T-cell (primary cell): ENCODE data around the gene RALGAPA2. TPM values are rescaled to one million over a fixed set of nuclear protein-coding genes. Genes with fewer than 3 reads are reported as not detected.

ENCODE experiments used
- ATAC-seq, 4 experiments: fragments of 200-7000 bp in 3 of 4; fragments of 150-1000 bp in 1 of 4; cut with Tn5 transposase; replicated peaks in 1 of 4; 1 replicate in 3 of 4; 2 replicates in 1 of 4; pipeline ENCODE4 v1.10.0; 2021; ENCODE audit warnings: moderate library complexity in 3 of 4, mild to moderate bottlenecking in 2 of 4, moderate number of reproducible peaks in 1 of 4
- CTCF ChIA-PET, 2 donors: fragments of 300-600 bp; sonication (Branson Sonifier 250); formaldehyde crosslinking; loops; one replicate each; lab custom pipeline; 2022; ENCODE audit warnings: antibody characterized with exemption in 2 of 2; lab: Charles Lee
- POLR2A ChIA-PET, 2 donors: fragments of 300-600 bp; sonication (Branson Sonifier 250); formaldehyde crosslinking; loops; one replicate each; lab custom pipeline; 2022; ENCODE audit warnings: antibody characterized with exemption in 2 of 2; lab: Charles Lee
- DNase-seq, 35 experiments: peaks; one replicate each; pipeline versions ENCODE4 v3.0.0 to v3.0.0-alpha.2; 2013 to 2023
- H3K27ac ChIP-seq: one replicate; pipeline ENCODE4 v1.5.1; 2013; ENCODE audit warnings: low read length
- H3K27me3 ChIP-seq, 2 experiments: replicated peaks in 1 of 2; 1 replicate in 1 of 2; 2 replicates in 1 of 2; pipeline versions ENCODE4 v1.6.1 to v1.7.0; 2013; ENCODE audit warnings: low read length in 1 of 2, mixed read lengths in 1 of 2; ENCODE audit not compliant: control insufficient read depth in 2 of 2, insufficient read depth in 2 of 2; ENCODE audit errors: extremely low read depth in 1 of 2
- H3K36me3 ChIP-seq, 2 donors: 1 replicate in 1 of 2; 2 replicates in 1 of 2; pipeline versions ENCODE4 v1.6.1 to v1.7.0; 2013; ENCODE audit warnings: low read length in 1 of 2; ENCODE audit not compliant: control insufficient read depth in 2 of 2, insufficient read depth in 1 of 2; ENCODE audit errors: extremely low read depth in 1 of 2
- H3K4me1 ChIP-seq, 2 experiments: 1 replicate in 1 of 2; 2 replicates in 1 of 2; pipeline versions ENCODE4 v1.6.1 to v1.7.0; 2013; ENCODE audit warnings: low read length in 2 of 2, mixed read lengths in 1 of 2; ENCODE audit not compliant: insufficient read depth in 2 of 2, control insufficient read depth in 1 of 2; ENCODE audit errors: extremely low read depth in 1 of 2
- H3K4me3 ChIP-seq, 2 donors: 1 replicate in 1 of 2; 2 replicates in 1 of 2; pipeline versions ENCODE4 v1.5.1 to v1.7.0; 2013; ENCODE audit warnings: mild to moderate bottlenecking in 2 of 2, low read length in 1 of 2, moderate library complexity in 1 of 2; ENCODE audit not compliant: control insufficient read depth in 1 of 2; ENCODE audit errors: extremely low read depth in 1 of 2
- H3K9me3 ChIP-seq: 2 replicates; pipeline ENCODE4 v1.7.0; 2013
- H3K27ac Mint-ChIP-seq, 2 donors: one replicate each; pipeline ENCODE4 v1.8.0; 2020 to 2021; ENCODE audit warnings: mild to moderate bottlenecking in 2 of 2, mixed read lengths in 2 of 2
- H3K27me3 Mint-ChIP-seq, 2 donors: one replicate each; pipeline ENCODE4 v1.8.0; 2021 to 2022; ENCODE audit warnings: mixed read lengths in 2 of 2
- H3K36me3 Mint-ChIP-seq: one replicate; pipeline ENCODE4 v1.8.0; 2021; ENCODE audit warnings: mixed read lengths
- H3K4me1 Mint-ChIP-seq, 3 donors: one replicate each; pipeline ENCODE4 v1.8.0; 2020 to 2022; ENCODE audit warnings: mixed read lengths in 3 of 3, mild to moderate bottlenecking in 1 of 3
- H3K4me3 Mint-ChIP-seq, 3 donors: one replicate each; pipeline ENCODE4 v1.8.0; 2020 to 2022; ENCODE audit warnings: mild to moderate bottlenecking in 3 of 3, mixed read lengths in 3 of 3, moderate library complexity in 3 of 3
- H3K9me3 Mint-ChIP-seq, 3 donors: one replicate each; pipeline ENCODE4 v1.8.0; 2020 to 2022; ENCODE audit warnings: mixed read lengths in 3 of 3
- WGBS: methylation state at CpG from one replicate; pipeline ENCODE4 v1.1.5; 2013; ENCODE audit warnings: missing lambda C conversion rate; ENCODE audit not compliant: insufficient coverage; 5-methylcytosine and 5-hydroxymethylcytosine counted together
- total RNA-seq, 35 experiments: library from RNA in 6 of 35; stranded (reverse) in 6 of 35; fragments of 120-200 nt in 1 of 35; gene quantifications; one replicate each; pipeline versions ENCODE4 v1.2.1 to v1.2.4 and lab custom pipeline; 2013 to 2026

Gene RALGAPA2
- total RNA-seq, 5 donors from 2014 or later (not counting 1 experiment from before 2014, with no cell fraction given), result 28.0 to 36.1 (median 31.7) TPM

DNA sequence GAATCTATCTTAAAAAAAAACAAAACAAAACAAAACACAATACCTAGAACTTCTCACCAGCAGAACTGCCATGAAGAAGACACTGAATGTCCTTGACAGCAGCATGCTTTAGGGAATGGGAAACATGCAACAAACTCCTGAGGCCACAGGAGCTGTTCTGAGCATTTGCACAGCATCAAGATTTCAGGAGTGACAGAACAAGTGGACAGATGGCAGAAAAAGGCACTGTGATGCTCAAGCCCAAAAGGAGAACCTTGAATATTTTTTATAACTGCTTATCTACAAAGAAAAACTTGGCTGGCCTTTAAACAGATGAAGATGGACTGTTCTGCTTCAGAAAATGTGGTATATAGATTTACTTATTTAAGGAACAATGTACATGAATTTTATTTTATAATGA lies 158.9 kb downstream of the RALGAPA2 start:
- Mint-ChIP-seq H3K27ac (no peak overlapping the region), H3K9me3 (peaks cover 0 to 12% (median 0%) of the 10 kb centered on the region in 3 donors), H3K4me1 (peaks cover under 1 to 14% (median 13%) of the 10 kb centered on the region in 3 donors), H3K4me3 (no peak overlapping the region), H3K36me3 (peaks cover 46% of the 10 kb centered on the region), H3K27me3 (no peaks in the 10 kb centered on the region)
- no peaks in the 10 kb centered on the region for H3K27me3 ChIP-seq
- no peak overlapping the region for H3K27ac ChIP-seq
- H3K4me3 ChIP-seq, result no peak overlapping the region
- H3K9me3 ChIP-seq, result no peaks in the 10 kb centered on the region
- CTCF ChIA-PET, result interaction anchor here in 1 of 2 donors (0.6 kb wide), 1 partner anchor 41 kb away, joined by 3 read pairs; no protein-coding TSS in a partner anchor
- H3K36me3 ChIP-seq, result peaks cover 7 to 10% of the 10 kb centered on the region in 2 donors
- no peak for ATAC-seq
- H3K4me1 ChIP-seq, result no peaks in the 10 kb centered on the region
- DNase-seq, result no peak
- POLR2A ChIA-PET, result no interaction called here

DNA sequence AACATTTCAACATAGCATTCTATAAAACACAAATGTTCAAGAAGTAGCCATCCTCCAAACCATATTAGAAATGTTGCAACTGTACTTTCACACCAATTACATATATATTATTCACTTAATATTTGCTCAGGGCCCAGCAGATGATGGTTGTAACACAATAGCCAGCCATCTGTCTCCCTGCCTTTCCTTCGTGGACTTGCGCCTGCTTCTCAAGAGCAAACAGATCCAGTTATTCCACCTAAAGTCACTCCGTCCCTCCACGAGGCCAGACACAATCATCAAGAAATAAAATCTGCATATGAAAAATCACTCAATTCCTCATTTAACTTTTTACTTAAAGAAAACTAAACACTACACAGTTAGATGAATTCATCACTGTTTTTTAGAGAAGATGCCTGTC lies 160.4 kb downstream of the RALGAPA2 start:
- DNase-seq (no peak), ATAC-seq (no peak)
- no peak overlapping the region for H3K4me3 Mint-ChIP-seq
- H3K4me1 Mint-ChIP-seq, result peaks cover 15 to 28% (median 26%) of the 10 kb centered on the region in 3 donors
- H3K9me3 ChIP-seq, result no peaks in the 10 kb centered on the region
- POLR2A ChIA-PET, result no interaction called here
- no peak overlapping the region for H3K4me3 ChIP-seq
- H3K36me3 Mint-ChIP-seq, result peaks cover 40% of the 10 kb centered on the region
- H3K27me3 ChIP-seq, result no peaks in the 10 kb centered on the region
- no peak overlapping the region for H3K27ac Mint-ChIP-seq
- H3K27ac ChIP-seq, result no peak overlapping the region
- H3K27me3 Mint-ChIP-seq, result no peaks in the 10 kb centered on the region
- H3K9me3 Mint-ChIP-seq, result peaks cover 0 to 12% (median 0%) of the 10 kb centered on the region in 3 donors
- 100% methylated on average over 3 of the region's 4 CpGs for WGBS
- peaks cover 0 to 4% of the 10 kb centered on the region in 2 experiments for H3K4me1 ChIP-seq
- H3K36me3 ChIP-seq, result peaks cover 7 to 10% of the 10 kb centered on the region in 2 donors
- CTCF ChIA-PET, result no interaction called here

DNA sequence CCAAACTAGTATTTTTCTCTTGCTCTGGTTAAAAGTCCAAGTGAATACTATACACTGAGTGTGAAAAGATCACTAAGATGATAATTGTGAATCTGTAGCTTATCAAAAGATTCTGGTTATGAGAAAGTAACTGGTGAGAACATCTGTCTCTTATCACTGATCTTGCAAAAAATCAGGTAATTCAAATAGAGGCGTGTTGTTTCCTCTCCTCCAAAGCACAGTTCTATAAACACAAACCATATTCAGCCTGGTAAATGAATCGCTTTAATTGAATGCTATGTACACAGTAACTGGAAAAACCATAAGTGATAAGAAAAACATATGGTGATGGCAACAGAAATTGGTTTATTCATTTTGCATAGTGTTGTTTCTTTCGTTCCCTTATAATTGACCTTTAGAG lies 161.0 kb downstream of the RALGAPA2 start:
- CTCF ChIA-PET, result no interaction called here
- Histone ChIP-seq H3K27me3 (no peaks in the 10 kb centered on the region), H3K36me3 (peaks cover 7 to 11% of the 10 kb centered on the region in 2 donors), H3K9me3 (no peaks in the 10 kb centered on the region), H3K27ac (no peak overlapping the region), H3K4me3 (no peak overlapping the region), H3K4me1 (peaks cover 0 to 4% of the 10 kb centered on the region in 2 experiments)
- H3K27me3 Mint-ChIP-seq, result no peaks in the 10 kb centered on the region
- H3K9me3 Mint-ChIP-seq, result peaks cover 0 to 12% (median 0%) of the 10 kb centered on the region in 3 donors
- no peak overlapping the region for H3K4me3 Mint-ChIP-seq
- DNase-seq, result no peak
- peaks cover 42% of the 10 kb centered on the region for H3K36me3 Mint-ChIP-seq
- POLR2A ChIA-PET, result no interaction called here
- ATAC-seq, result no peak
- H3K27ac Mint-ChIP-seq, result no peak overlapping the region
- WGBS, result no CpG with 5 or more reads among the region's 3 CpGs
- H3K4me1 Mint-ChIP-seq, result peaks cover 17 to 30% (median 26%) of the 10 kb centered on the region in 3 donors

DNA sequence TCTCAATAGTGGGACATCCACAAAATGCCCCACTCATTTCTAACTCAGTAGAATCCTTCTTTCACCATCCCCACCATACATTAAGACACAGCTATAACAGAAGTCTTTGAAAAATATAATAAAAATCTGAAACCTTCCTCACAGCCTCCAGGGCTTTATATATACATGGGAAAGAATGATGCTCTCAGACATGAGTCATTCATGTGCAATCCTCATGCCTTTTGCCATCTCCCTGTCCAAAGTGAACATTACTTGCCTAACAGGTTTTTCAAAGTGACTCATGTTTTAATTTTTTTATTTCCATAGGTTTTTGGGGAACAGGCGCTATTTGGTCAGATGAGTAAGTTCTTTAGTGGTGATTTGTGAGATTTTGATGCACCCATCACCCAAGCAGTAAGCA lies 162.7 kb downstream of the RALGAPA2 start:
- Mint-ChIP-seq H3K27me3 (no peaks in the 10 kb centered on the region), H3K9me3 (no peaks in the 10 kb centered on the region), H3K27ac (no peak overlapping the region), H3K4me3 (no peak overlapping the region), H3K36me3 (peaks cover 41% of the 10 kb centered on the region), H3K4me1 (peaks cover 17 to 30% (median 26%) of the 10 kb centered on the region in 3 donors)
- no peak for ATAC-seq
- POLR2A ChIA-PET, result no interaction called here
- Histone ChIP-seq H3K27ac (no peak overlapping the region), H3K36me3 (peaks cover 0 to 10% of the 10 kb centered on the region in 2 donors), H3K4me3 (no peak overlapping the region), H3K4me1 (peaks cover 0 to 4% of the 10 kb centered on the region in 2 experiments), H3K9me3 (no peaks in the 10 kb centered on the region), H3K27me3 (no peaks in the 10 kb centered on the region)
- no CpG with 5 or more reads among the region's 1 CpG for WGBS
- CTCF ChIA-PET, result no interaction called here
- DNase-seq, result no peak

DNA sequence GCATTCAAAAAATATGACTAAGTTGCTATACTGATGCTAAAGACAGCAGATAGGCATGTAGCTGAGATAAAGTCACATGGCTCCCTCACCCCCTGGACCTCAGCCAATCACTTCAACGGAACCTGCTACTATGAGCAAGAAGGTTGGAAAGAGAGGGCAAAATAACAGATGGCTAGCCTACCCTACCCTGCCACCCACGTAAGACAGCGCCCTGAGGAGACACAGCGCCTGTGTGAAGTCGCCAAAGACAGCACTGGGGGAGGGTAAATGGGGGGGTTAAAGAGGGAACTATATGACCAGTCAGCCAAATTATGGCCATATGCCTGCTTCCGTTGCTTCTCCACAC lies 163.2 kb downstream of the RALGAPA2 start:
- Mint-ChIP-seq H3K4me1 (peaks cover 17 to 30% (median 26%) of the 10 kb centered on the region in 3 donors), H3K9me3 (no peaks in the 10 kb centered on the region), H3K27ac (no peak overlapping the region), H3K36me3 (peaks cover 45% of the 10 kb centered on the region), H3K4me3 (no peak overlapping the region), H3K27me3 (no peaks in the 10 kb centered on the region)
- Histone ChIP-seq H3K27ac (no peak overlapping the region), H3K4me3 (no peak overlapping the region), H3K9me3 (no peaks in the 10 kb centered on the region), H3K27me3 (no peaks in the 10 kb centered on the region), H3K4me1 (peaks cover 0 to 4% of the 10 kb centered on the region in 2 experiments), H3K36me3 (peaks cover 0 to 10% of the 10 kb centered on the region in 2 donors)
- 100% methylated on average over 1 of the region's 6 CpGs for WGBS
- DNase-seq (no peak), ATAC-seq (no peak)
- CTCF ChIA-PET, result no interaction called here
- POLR2A ChIA-PET, result no interaction called here

DNA sequence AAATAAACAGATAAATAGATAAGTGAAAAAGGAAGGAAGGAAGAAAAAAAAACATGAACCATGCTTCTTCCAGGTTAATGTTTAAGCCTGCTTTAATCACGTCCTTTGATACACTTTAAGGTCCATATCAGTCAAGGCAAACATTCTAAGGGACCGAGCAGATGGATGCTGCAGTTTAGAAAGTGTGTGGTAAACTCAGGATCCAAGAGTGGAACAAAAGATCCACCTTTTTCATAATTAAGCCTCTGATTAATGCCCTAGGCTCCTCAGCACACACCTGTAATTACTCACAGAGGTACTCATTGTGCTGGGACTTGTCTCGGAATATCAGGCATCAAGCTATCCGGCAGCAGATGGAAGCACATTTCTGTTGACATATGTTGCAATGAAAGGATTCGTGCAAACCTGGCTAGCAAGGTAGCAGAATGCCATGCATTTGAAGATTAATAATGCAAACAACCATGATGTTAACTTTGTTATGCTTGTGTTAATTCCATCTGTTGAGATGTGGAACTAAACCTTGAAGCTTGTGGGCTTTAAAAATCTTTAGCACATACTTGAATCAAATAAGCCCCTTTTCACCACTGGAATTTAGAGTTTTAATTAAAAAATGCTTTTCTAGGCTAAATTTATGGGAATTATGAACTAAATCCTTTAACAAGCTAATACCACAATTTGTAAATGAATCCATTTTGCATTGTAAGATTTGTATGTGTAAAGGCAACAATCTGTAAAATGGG lies 163.7 kb downstream of the RALGAPA2 start:
- Histone ChIP-seq H3K9me3 (no peaks in the 10 kb centered on the region), H3K36me3 (peaks cover 0 to 10% of the 10 kb centered on the region in 2 donors), H3K4me1 (peaks cover 0 to 4% of the 10 kb centered on the region in 2 experiments), H3K27ac (no peak overlapping the region), H3K27me3 (no peaks in the 10 kb centered on the region), H3K4me3 (no peak overlapping the region)
- no CpG with 5 or more reads among the region's 5 CpGs for WGBS
- Mint-ChIP-seq H3K4me1 (peaks cover 17 to 30% (median 26%) of the 10 kb centered on the region in 3 donors), H3K27ac (no peak overlapping the region), H3K36me3 (peaks cover 51% of the 10 kb centered on the region), H3K4me3 (no peak overlapping the region), H3K27me3 (no peaks in the 10 kb centered on the region), H3K9me3 (no peaks in the 10 kb centered on the region)
- DNase-seq (no peak), ATAC-seq (no peak)
- CTCF ChIA-PET, result no interaction called here
- POLR2A ChIA-PET, result no interaction called here
